HG03039 (cell line): ENCODE measurements around the gene KLK3.
A peak's percentile ranks its signal among the peaks of the same experiment; 100 is the strongest.
"Not testable (repeated sequence)": the region's sequence is repeated elsewhere in the genome, so short reads cannot be mapped to it uniquely, and the experiment has no call there.

ENCODE experiments used
- ATAC-seq: cut with Tn5 transposase; IDR thresholded peaks from one replicate; pipeline ENCODE4 v1.9.1; 2021; ENCODE audit warnings: mild to moderate bottlenecking, moderate library complexity; ENCODE audit not compliant: unreplicated experiment

Gene KLK3

GRCh38 chr19:50854636-50855410 lies at the start of gene KLK3:
KLK3 (plus strand) TSS chr19:50854915; CDS start chr19:50854956, 41 bp downstream.
- no peak for ATAC-seq

- no peak for ATAC-seq
These were observed 45.9 kb upstream of the KLK3 start for GRCh38 chr19:50808856-50809255.

- not testable (repeated sequence) for ATAC-seq
These were observed 43.0 kb upstream of the KLK3 start for GRCh38 chr19:50811622-50812238.

- ATAC-seq = no peak
These were observed 42.2 kb upstream of the KLK3 start for GRCh38 chr19:50812474-50812873.

GRCh38 chr19:50814883-50815282 lies 39.8 kb upstream of the KLK3 start:
- no peak for ATAC-seq

- ATAC-seq = no peak
These were observed 39.3 kb upstream of the KLK3 start for GRCh38 chr19:50815439-50815838.

GRCh38 chr19:50817941-50818858 lies 36.5 kb upstream of the KLK3 start:
- peak; percentile 55 for ATAC-seq

- ATAC-seq = no peak
These were observed 35.7 kb upstream of the KLK3 start for GRCh38 chr19:50818859-50819472.

- no peak for ATAC-seq
These were observed 35.1 kb upstream of the KLK3 start for GRCh38 chr19:50819636-50820035.

- ATAC-seq = no peak
These were observed 34.6 kb upstream of the KLK3 start for GRCh38 chr19:50820086-50820485.

GRCh38 chr19:50820549-50821247 lies 34.0 kb upstream of the KLK3 start:
- ATAC-seq = no peak

GRCh38 chr19:50821248-50821612 lies 33.5 kb upstream of the KLK3 start:
- ATAC-seq = no peak

- ATAC-seq = no peak
These were observed 33.1 kb upstream of the KLK3 start for GRCh38 chr19:50821622-50822021.

GRCh38 chr19:50822661-50823208 lies 32.0 kb upstream of the KLK3 start:
- ATAC-seq = no peak

GRCh38 chr19:50823389-50824042 lies 31.2 kb upstream of the KLK3 start, which contains the start of gene KLK1:
KLK1 (minus strand) TSS chr19:50823787; CDS start chr19:50823748, 39 bp downstream.
- no peak for ATAC-seq

- ATAC-seq = no peak
These were observed 28.0 kb upstream of the KLK3 start for GRCh38 chr19:50826492-50827240.

- ATAC-seq = no peak
These were observed 27.2 kb upstream of the KLK3 start for GRCh38 chr19:50827476-50827875.

GRCh38 chr19:50829801-50830200 lies 24.9 kb upstream of the KLK3 start:
- ATAC-seq = no peak
